GM23248 (cell line): Measurements from ENCODE around the gene ARHGEF12.

Experiments
- EZH2 ChIP-seq: fragments of 200-600 bp; sonication (generic); IDR thresholded peaks from 2 replicates; pipeline ENCODE4 v1.6.1; 2018; ENCODE audit warnings: antibody characterized with exemption, mild to moderate bottlenecking; ENCODE audit not compliant: insufficient read depth, poor library complexity, severe bottlenecking
- EZH2phosphoT487 ChIP-seq: fragments of 200-600 bp; sonication (generic); IDR thresholded peaks from 2 replicates; pipeline ENCODE4 v1.6.1; 2018; ENCODE audit warnings: antibody characterized with exemption, moderate library complexity, mild to moderate bottlenecking, low read depth; ENCODE audit not compliant: insufficient read depth

GRCh38 chr11:120499088-120499487 lies 162.9 kb downstream of the ARHGEF12 start:
- TF ChIP-seq EZH2 (no peak), EZH2phosphoT487 (no peak)
